Effector memory CD4-positive, alpha-beta T cell (primary cell): Measurements from ENCODE around the gene UBE4B.

Experiments
- DNase-seq, 3 donors: peaks; one replicate each; pipeline ENCODE4 v3.0.0-alpha.2; 2020
- H3K27ac ChIP-seq: 2 replicates; pipeline ENCODE4 v1.7.0; 2013; ENCODE audit warnings: mild to moderate bottlenecking, low read length, moderate library complexity; ENCODE audit not compliant: insufficient read depth, poor library complexity, severe bottlenecking
- H3K27me3 ChIP-seq: replicated peaks from 2 replicates; pipeline ENCODE4 v1.7.0; 2013; ENCODE audit warnings: mild to moderate bottlenecking, low read length; ENCODE audit not compliant: insufficient read depth, control insufficient read depth, poor library complexity, severe bottlenecking
- H3K36me3 ChIP-seq: 2 replicates; pipeline ENCODE4 v1.7.0; 2013; ENCODE audit warnings: mild to moderate bottlenecking, low read length, moderate library complexity; ENCODE audit not compliant: control insufficient read depth, insufficient read depth
- H3K4me1 ChIP-seq: 2 replicates; pipeline ENCODE4 v1.7.0; 2013; ENCODE audit warnings: low read length, mild to moderate bottlenecking; ENCODE audit not compliant: control insufficient read depth, insufficient read depth, poor library complexity, severe bottlenecking
- H3K4me3 ChIP-seq: 2 replicates; pipeline ENCODE4 v1.7.0; 2013; ENCODE audit warnings: low read length, low read depth, mild to moderate bottlenecking; ENCODE audit not compliant: insufficient read depth, poor library complexity, severe bottlenecking
- H3K9me3 ChIP-seq: 2 replicates; pipeline ENCODE4 v1.7.0; 2013; ENCODE audit warnings: mild to moderate bottlenecking, low read length, moderate library complexity; ENCODE audit not compliant: control insufficient read depth

Gene UBE4B

GRCh38 chr1:10181154-10181553, 148.4 kb downstream of the UBE4B start:
- H3K4me3 ChIP-seq, result no peak overlapping the region
- DNase-seq, result no peak
- H3K9me3 ChIP-seq, result no peaks in the 10 kb centered on the region
- H3K4me1 ChIP-seq, result no peaks in the 10 kb centered on the region
- H3K27ac ChIP-seq, result no peak overlapping the region
- no peaks in the 10 kb centered on the region for H3K27me3 ChIP-seq
- H3K36me3 ChIP-seq, result peaks cover 20% of the 10 kb centered on the region

GRCh38 chr1:10185759-10186158, 153.0 kb downstream of the UBE4B start:
- Histone ChIP-seq H3K27ac (no peak overlapping the region), H3K27me3 (no peaks in the 10 kb centered on the region), H3K4me1 (no peaks in the 10 kb centered on the region), H3K36me3 (no peaks in the 10 kb centered on the region), H3K9me3 (no peaks in the 10 kb centered on the region), H3K4me3 (no peak overlapping the region)
- DNase-seq, result no peak

- DNase-seq, result no peak
- Histone ChIP-seq H3K36me3 (no peaks in the 10 kb centered on the region), H3K4me3 (no peak overlapping the region), H3K27ac (no peak overlapping the region), H3K4me1 (no peaks in the 10 kb centered on the region), H3K9me3 (no peaks in the 10 kb centered on the region), H3K27me3 (no peaks in the 10 kb centered on the region)
These were observed 153.7 kb downstream of the UBE4B start for GRCh38 chr1:10186331-10187025.

- H3K27me3 ChIP-seq, result no peaks in the 10 kb centered on the region
- no peaks in the 10 kb centered on the region for H3K36me3 ChIP-seq
- DNase-seq, result no peak
- H3K4me1 ChIP-seq, result no peaks in the 10 kb centered on the region
- no peak overlapping the region for H3K4me3 ChIP-seq
- no peaks in the 10 kb centered on the region for H3K9me3 ChIP-seq
- H3K27ac ChIP-seq, result no peak overlapping the region
These were observed 154.2 kb downstream of the UBE4B start for GRCh38 chr1:10187026-10187334.

GRCh38 chr1:10188133-10188650, 155.4 kb downstream of the UBE4B start:
- no peak for DNase-seq
- H3K36me3 ChIP-seq, result no peaks in the 10 kb centered on the region
- no peaks in the 10 kb centered on the region for H3K27me3 ChIP-seq
- H3K9me3 ChIP-seq, result no peaks in the 10 kb centered on the region
- no peak overlapping the region for H3K27ac ChIP-seq
- H3K4me1 ChIP-seq, result no peaks in the 10 kb centered on the region
- no peak overlapping the region for H3K4me3 ChIP-seq

GRCh38 chr1:10189659-10190058, 156.9 kb downstream of the UBE4B start:
- no peaks in the 10 kb centered on the region for H3K9me3 ChIP-seq
- no peaks in the 10 kb centered on the region for H3K27me3 ChIP-seq
- no peak for DNase-seq
- no peaks in the 10 kb centered on the region for H3K4me1 ChIP-seq
- H3K36me3 ChIP-seq, result no peaks in the 10 kb centered on the region
- H3K4me3 ChIP-seq, result no peak overlapping the region
- H3K27ac ChIP-seq, result no peak overlapping the region

- no peaks in the 10 kb centered on the region for H3K36me3 ChIP-seq
- no peaks in the 10 kb centered on the region for H3K4me1 ChIP-seq
- no peak for DNase-seq
- H3K27ac ChIP-seq, result no peak overlapping the region
- H3K27me3 ChIP-seq, result no peaks in the 10 kb centered on the region
- H3K4me3 ChIP-seq, result no peak overlapping the region
- no peaks in the 10 kb centered on the region for H3K9me3 ChIP-seq
These were observed 159.5 kb downstream of the UBE4B start for GRCh38 chr1:10192263-10192662.

GRCh38 chr1:10193288-10193687, 160.5 kb downstream of the UBE4B start:
- H3K9me3 ChIP-seq, result no peaks in the 10 kb centered on the region
- H3K27me3 ChIP-seq, result no peaks in the 10 kb centered on the region
- no peak overlapping the region for H3K27ac ChIP-seq
- no peaks in the 10 kb centered on the region for H3K4me1 ChIP-seq
- H3K36me3 ChIP-seq, result no peaks in the 10 kb centered on the region
- H3K4me3 ChIP-seq, result no peak overlapping the region
- DNase-seq, result no peak

- no peak overlapping the region for H3K27ac ChIP-seq
- H3K9me3 ChIP-seq, result no peaks in the 10 kb centered on the region
- no peak overlapping the region for H3K4me3 ChIP-seq
- no peaks in the 10 kb centered on the region for H3K27me3 ChIP-seq
- H3K36me3 ChIP-seq, result no peaks in the 10 kb centered on the region
- no peak for DNase-seq
- H3K4me1 ChIP-seq, result no peaks in the 10 kb centered on the region
These were observed 162.8 kb downstream of the UBE4B start for GRCh38 chr1:10195570-10195969.

GRCh38 chr1:10196976-10197375, 164.2 kb downstream of the UBE4B start:
- Histone ChIP-seq H3K4me1 (no peaks in the 10 kb centered on the region), H3K36me3 (no peaks in the 10 kb centered on the region), H3K27ac (no peak overlapping the region), H3K4me3 (no peak overlapping the region), H3K27me3 (no peaks in the 10 kb centered on the region), H3K9me3 (no peaks in the 10 kb centered on the region)
- no peak for DNase-seq
